H9 (cell line): ENCODE data around the gene LDLRAD4. TPM values are rescaled to one million over a fixed set of nuclear protein-coding genes. Genes with fewer than 3 reads are reported as not detected.

Experiments
- DNase-seq: peaks from one replicate; pipeline ENCODE4 v3.0.0-alpha.2; 2017
- H2AFZ ChIP-seq: one replicate; pipeline ENCODE4 v1.6.1; 2013; ENCODE audit warnings: mild to moderate bottlenecking, low read length, control low read depth, moderate library complexity
- H2AK5ac ChIP-seq: 2 replicates; pipeline ENCODE4 v1.6.1; 2013; ENCODE audit warnings: low read length, control low read depth, mixed read lengths; ENCODE audit not compliant: insufficient read length
- H2BK120ac ChIP-seq: one replicate; pipeline ENCODE4 v1.6.1; 2013; ENCODE audit warnings: low read depth, mild to moderate bottlenecking, low read length, control low read depth, inconsistent platforms; ENCODE audit not compliant: poor library complexity, severe bottlenecking
- H2BK12ac ChIP-seq: 2 replicates; pipeline ENCODE4 v1.6.1; 2013; ENCODE audit warnings: low read length, control low read depth, mixed read lengths, low read depth; ENCODE audit not compliant: insufficient read length
- H2BK15ac ChIP-seq: 2 replicates; pipeline ENCODE4 v1.6.1; 2013; ENCODE audit warnings: low read depth, low read length, control low read depth
- H2BK20ac ChIP-seq: one replicate; pipeline ENCODE4 v1.6.1; 2013; ENCODE audit warnings: low read depth, mild to moderate bottlenecking, low read length, control low read depth, inconsistent platforms; ENCODE audit not compliant: poor library complexity, severe bottlenecking
- H2BK5ac ChIP-seq: 2 replicates; pipeline ENCODE4 v1.6.1; 2013; ENCODE audit warnings: low read length, control low read depth, mixed read lengths; ENCODE audit not compliant: insufficient read length
- H3K14ac ChIP-seq: 2 replicates; pipeline ENCODE4 v1.6.1; 2013; ENCODE audit warnings: low read length, control low read depth; ENCODE audit not compliant: insufficient read depth
- H3K18ac ChIP-seq: 2 replicates; pipeline ENCODE4 v1.6.1; 2013; ENCODE audit warnings: low read depth, mild to moderate bottlenecking, mixed read lengths, low read length, control low read depth; ENCODE audit not compliant: insufficient read length
- H3K23ac ChIP-seq: 2 replicates; pipeline ENCODE4 v1.6.1; 2013; ENCODE audit warnings: low read length, control low read depth, mixed read lengths, low read depth; ENCODE audit not compliant: insufficient read length
- H3K23me2 ChIP-seq: 2 replicates; pipeline ENCODE4 v1.6.1; 2013; ENCODE audit warnings: low read depth, mild to moderate bottlenecking, mixed read lengths, low read length, control low read depth; ENCODE audit not compliant: insufficient read length, poor library complexity, severe bottlenecking
- H3K27ac ChIP-seq: 2 replicates; pipeline ENCODE4 v1.5.1; 2013; ENCODE audit warnings: low read length, control low read depth, mixed read lengths, low read depth; ENCODE audit not compliant: insufficient read length
- H3K27me3 ChIP-seq: 2 replicates; pipeline ENCODE4 v1.6.1; 2013; ENCODE audit warnings: low read length, control low read depth, inconsistent platforms; ENCODE audit not compliant: insufficient read depth
- H3K4ac ChIP-seq: 2 replicates; pipeline ENCODE4 v1.6.1; 2013; ENCODE audit warnings: low read depth, mild to moderate bottlenecking, control low read depth, inconsistent platforms, low read length, moderate library complexity
- H3K4me1 ChIP-seq: 2 replicates; pipeline ENCODE4 v1.6.1; 2013; ENCODE audit warnings: low read length, control low read depth, inconsistent platforms; ENCODE audit not compliant: insufficient read depth
- H3K4me2 ChIP-seq: 2 replicates; pipeline ENCODE4 v1.6.1; 2013; ENCODE audit warnings: low read length, control low read depth, mixed read lengths; ENCODE audit not compliant: insufficient read length, insufficient read depth
- H3K56ac ChIP-seq: 2 replicates; pipeline ENCODE4 v1.6.1; 2013; ENCODE audit warnings: low read depth, mild to moderate bottlenecking, mixed read lengths, low read length, control low read depth; ENCODE audit not compliant: insufficient read length
- H3K79me1 ChIP-seq: 2 replicates; pipeline ENCODE4 v1.6.1; 2013; ENCODE audit warnings: low read depth, mild to moderate bottlenecking, moderate library complexity, low read length, control low read depth, inconsistent platforms; ENCODE audit not compliant: insufficient read depth, poor library complexity, severe bottlenecking
- H3K79me2 ChIP-seq: 2 replicates; pipeline ENCODE4 v1.6.1; 2013; ENCODE audit warnings: low read length, control low read depth, inconsistent platforms; ENCODE audit not compliant: insufficient read depth
- H3K9ac ChIP-seq: 2 replicates; pipeline ENCODE4 v1.6.1; 2013; ENCODE audit warnings: low read length, control low read depth, mixed read lengths; ENCODE audit not compliant: insufficient read length; ENCODE audit errors: extremely low read depth
- H3K9me3 ChIP-seq: one replicate; pipeline ENCODE4 v1.6.1; 2013; ENCODE audit warnings: low read depth, low read length, inconsistent platforms; ENCODE audit not compliant: control insufficient read depth
- H3T11ph ChIP-seq: one replicate; pipeline ENCODE4 v1.6.1; 2013; ENCODE audit warnings: mild to moderate bottlenecking, low read length, control low read depth, inconsistent platforms
- H4K20me1 ChIP-seq: one replicate; pipeline ENCODE4 v1.6.1; 2013; ENCODE audit not compliant: control insufficient read depth, insufficient read length, insufficient read depth
- H4K5ac ChIP-seq: 2 replicates; pipeline ENCODE4 v1.6.1; 2013; ENCODE audit warnings: low read depth, mild to moderate bottlenecking, mixed read lengths, low read length, control low read depth; ENCODE audit not compliant: insufficient read length
- H4K8ac ChIP-seq: replicated peaks from 2 replicates; pipeline ENCODE4 v1.6.1; 2013; ENCODE audit warnings: low read length, control low read depth, mixed read lengths, low read depth; ENCODE audit not compliant: insufficient read length
- H4K91ac ChIP-seq: 2 replicates; pipeline ENCODE4 v1.6.1; 2013; ENCODE audit warnings: low read depth, mild to moderate bottlenecking, moderate library complexity, mixed read lengths, low read length, control low read depth; ENCODE audit not compliant: insufficient read length
- H3K27ac Mint-ChIP-seq, 3 experiments: 2 replicates in 2 of 3; 3 replicates in 1 of 3; pipeline ENCODE4 v1.8.0; 2020 to 2021; ENCODE audit warnings: mixed read lengths in 3 of 3, mild to moderate bottlenecking in 1 of 3, moderate library complexity in 1 of 3
- H3K27me3 Mint-ChIP-seq: 2 replicates; pipeline ENCODE4 v1.8.0; 2021; ENCODE audit warnings: low read depth, mild to moderate bottlenecking, moderate library complexity, mixed read lengths
- H3K36me3 Mint-ChIP-seq, 3 experiments: 2 replicates in 2 of 3; 3 replicates in 1 of 3; pipeline ENCODE4 v1.8.0; 2020 to 2021; ENCODE audit warnings: low read depth in 3 of 3, mixed read lengths in 3 of 3; ENCODE audit not compliant: insufficient read depth in 1 of 3
- H3K4me1 Mint-ChIP-seq, 2 experiments: 2 replicates each; pipeline ENCODE4 v1.8.0; 2020; ENCODE audit warnings: mixed read lengths in 2 of 2
- H3K4me3 Mint-ChIP-seq, 2 experiments: 2 replicates in 1 of 2; 3 replicates in 1 of 2; pipeline ENCODE4 v1.8.0; 2020 to 2021; ENCODE audit warnings: mild to moderate bottlenecking in 2 of 2, mixed read lengths in 2 of 2, moderate library complexity in 1 of 2
- H3K9me3 Mint-ChIP-seq, 2 experiments: 2 replicates in 1 of 2; 3 replicates in 1 of 2; pipeline ENCODE4 v1.8.0; 2020; ENCODE audit warnings: mild to moderate bottlenecking in 2 of 2, mixed read lengths in 2 of 2, moderate library complexity in 1 of 2
- CTCF ChIP-seq: fragments of 200-600 bp; sonication (generic); conservative IDR thresholded peaks from 3 replicates; pipeline ENCODE4 v1.8.0; 2021; ENCODE audit warnings: antibody characterized with exemption, mild to moderate bottlenecking
- WGBS: extraction: QIAGEN DNeasy Blood & Tissue Kit; methylation state at CpG from one replicate; pipeline ENCODE4 v1.1.7; 2013; ENCODE audit warnings: missing lambda C conversion rate, low lambda C conversion rate, mixed read lengths; ENCODE audit not compliant: insufficient read length; ENCODE audit errors: extremely low coverage; 5-methylcytosine and 5-hydroxymethylcytosine counted together
- total RNA-seq: library from RNA; stranded (reverse); gene quantifications from 2 replicates; pipeline ENCODE4 v1.2.1, GENCODE V29; 2021

The LDLRAD4 gene
- total RNA-seq, 1 experiment from 2014 or later = 3.9 TPM

DNA sequence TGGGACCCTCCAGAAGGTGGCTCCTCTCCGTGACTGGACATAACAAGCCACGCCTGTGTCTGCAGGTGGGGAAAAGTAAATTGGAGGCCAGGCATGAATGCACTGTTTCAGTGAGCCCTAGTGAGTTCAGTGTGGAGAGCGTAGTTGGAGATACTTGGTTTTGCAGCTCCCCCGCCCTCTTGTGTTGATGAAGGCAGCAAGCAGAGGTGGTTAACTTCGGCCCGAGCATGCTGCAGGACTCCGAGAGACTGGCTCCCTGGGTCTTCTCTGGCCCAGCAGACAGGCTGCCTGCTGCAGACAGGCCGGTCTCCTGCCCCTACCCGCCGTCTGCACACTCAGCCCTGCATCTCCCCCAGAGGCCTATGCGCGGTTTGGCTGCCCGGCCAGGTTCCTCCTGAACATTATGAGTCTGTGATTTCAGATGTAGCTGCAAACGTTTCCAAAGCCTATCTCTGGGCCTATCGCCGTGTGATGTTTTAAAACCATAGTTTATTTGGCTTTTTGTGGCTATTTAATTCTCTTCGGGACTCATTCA, 102.4 kb downstream of the LDLRAD4 start:
- Histone ChIP-seq H2AFZ (no peak overlapping the region), H2BK120ac (no peak overlapping the region), H4K5ac (no peak overlapping the region), H3K79me1 (no peaks in the 10 kb centered on the region), H2BK15ac (no peak overlapping the region), H3T11ph (no peak overlapping the region), H2BK20ac (no peak overlapping the region), H3K27ac (no peak overlapping the region), H3K14ac (no peak overlapping the region), H3K27me3 (no peaks in the 10 kb centered on the region), H2BK5ac (no peak overlapping the region), H3K79me2 (no peaks in the 10 kb centered on the region), H3K56ac (no peak overlapping the region), H3K23ac (no peak overlapping the region), H2AK5ac (no peak overlapping the region), H4K8ac (no peak overlapping the region), H3K18ac (no peak overlapping the region), H3K9me3 (no peaks in the 10 kb centered on the region), H3K4ac (no peak overlapping the region), H3K4me1 (no peaks in the 10 kb centered on the region), H3K23me2 (no peaks in the 10 kb centered on the region), H4K91ac (no peak overlapping the region), H4K20me1 (no peaks in the 10 kb centered on the region), H3K9ac (no peak overlapping the region), H2BK12ac (no peak overlapping the region), H3K4me2 (no peak overlapping the region)
- DNase-seq = peak; percentile 42
- H3K4me3 Mint-ChIP-seq = no peak overlapping the region
- H3K27me3 Mint-ChIP-seq = no peaks in the 10 kb centered on the region; the same call in 1 of the 2 replicates
- no CpG with 5 or more reads among the region's 17 CpGs for WGBS
- H3K9me3 Mint-ChIP-seq = peaks cover 8 to 9% of the 10 kb centered on the region in 2 experiments
- peak; percentile 12; the same call in 1 of the 3 replicates for TF ChIP-seq CTCF
- H3K36me3 Mint-ChIP-seq = peaks cover 5 to 7% (median 7%) of the 10 kb centered on the region in 3 experiments; a peak in 6 of 7 replicates
- H3K27ac Mint-ChIP-seq = no peak overlapping the region
- peaks cover 9 to 20% of the 10 kb centered on the region in 2 experiments for H3K4me1 Mint-ChIP-seq
